ENCODE measurements around the gene PLB1. TPM values are rescaled to one million over a fixed set of nuclear protein-coding genes. Genes with fewer than 3 reads are reported as not detected.
A peak's percentile ranks its signal among the peaks of the same experiment; 100 is the strongest.

The PLB1 gene
- total and polyA plus RNA-seq, 9 of the 15 experiments (the other 6 are each of a cell fraction or from before 2014, with no cell fraction given), result 0.01 to 0.09 (median 0.07) TPM; not detected in 2

DNA sequence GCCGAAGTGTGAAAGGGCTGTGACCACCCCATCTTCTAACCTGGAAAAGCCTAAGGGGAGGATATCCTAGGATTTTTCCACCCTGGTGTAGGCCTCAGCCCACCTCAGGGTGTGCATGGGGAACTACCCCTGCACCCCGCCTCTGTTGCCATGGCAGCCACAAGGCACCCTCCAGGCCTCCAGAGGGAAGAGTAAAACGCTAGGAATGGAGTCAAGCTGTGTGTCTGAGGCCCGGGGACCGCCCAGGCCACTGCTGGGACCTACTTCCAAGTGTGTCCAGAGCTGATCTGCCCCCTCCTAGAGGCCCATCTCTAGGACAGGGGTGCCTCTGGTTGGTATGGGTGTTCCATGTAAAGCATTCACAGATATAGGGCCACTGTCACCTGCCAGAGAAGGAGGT lies 86.7 kb downstream of the PLB1 start:
- H3K79me2 ChIP-seq (ENCODE audit: control insufficient read depth, insufficient read depth, low read length), result no peaks in the 10 kb centered on the region
- CTCF ChIA-PET (ENCODE audit: low intra/inter-chr PET ratio), result no interaction called here
- H3K27ac ChIP-seq (ENCODE audit: extremely low read depth, low read depth, low read length), result no peak overlapping the region
- no peak overlapping the region for H3K4me2 ChIP-seq (ENCODE audit: insufficient read depth, low read length)
- H3K9me1 ChIP-seq (ENCODE audit: control insufficient read depth, insufficient read depth, low read length), result no peaks in the 10 kb centered on the region
- TF ChIP-seq, protein P1, sequence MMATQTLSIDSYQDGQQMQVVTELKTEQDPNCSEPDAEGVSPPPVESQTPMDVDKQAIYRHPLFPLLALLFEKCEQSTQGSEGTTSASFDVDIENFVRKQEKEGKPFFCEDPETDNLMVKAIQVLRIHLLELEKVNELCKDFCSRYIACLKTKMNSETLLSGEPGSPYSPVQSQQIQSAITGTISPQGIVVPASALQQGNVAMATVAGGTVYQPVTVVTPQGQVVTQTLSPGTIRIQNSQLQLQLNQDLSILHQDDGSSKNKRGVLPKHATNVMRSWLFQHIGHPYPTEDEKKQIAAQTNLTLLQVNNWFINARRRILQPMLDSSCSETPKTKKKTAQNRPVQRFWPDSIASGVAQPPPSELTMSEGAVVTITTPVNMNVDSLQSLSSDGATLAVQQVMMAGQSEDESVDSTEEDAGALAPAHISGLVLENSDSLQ (IDR thresholded peaks at IDR 0.05), result no peak
- TF ChIP-seq HNRNPUL1 (IDR thresholded peaks at IDR 0.05; ENCODE audit: low read length) (no peak), RFX1 (IDR thresholded peaks at IDR 0.05) (peak; percentile 73)
- WGBS (ENCODE audit: insufficient coverage, low coverage, missing lambda C conversion rate), result 71% methylated on average over 3 of the region's 5 CpGs
- H2AFZ ChIP-seq (ENCODE audit: low read depth, low read length), result no peak overlapping the region
- no peak for DNase-seq (ENCODE audit: extremely low read depth in 1 of 4, low spot score in 3 of 4)
- no peak for ATAC-seq
- no peak for FAIRE-seq
- POLR2A ChIA-PET, result interaction anchor here (1.1 kb wide), 1 partner anchor 165 kb away, joined by 3 read pairs; no protein-coding TSS in a partner anchor
- BruUV-seq (replicated peaks), result no TSS peak
- H3K27me3 ChIP-seq (ENCODE audit: control insufficient read depth in 2 of 2, insufficient read depth in 2 of 2, low read length in 2 of 2), result no peaks in the 10 kb centered on the region
- H3K36me3 ChIP-seq (ENCODE audit: control insufficient read depth, insufficient read depth, low read length), result no peaks in the 10 kb centered on the region
- in situ Hi-C loops (cut with MboI), result loop anchor here (25.0 kb wide), 1 partner anchor 180 kb away; the partner anchor contains the start of gene PPP1CB
- no peaks in the 10 kb centered on the region for H3K9me3 ChIP-seq (replicated peaks; ENCODE audit: control insufficient read depth, insufficient read depth, low read depth, low read length)
- intact Hi-C loops (cut with micrococcal nuclease), result loop anchor here (10.0 kb wide), 1 partner anchor 612 kb away; no protein-coding TSS in a partner anchor
- no peak overlapping the region for H3K4me3 ChIP-seq
- no peaks in the 10 kb centered on the region for H4K20me1 ChIP-seq (replicated peaks; ENCODE audit: control insufficient read depth, insufficient read depth, low read length)
- H3K9ac ChIP-seq (ENCODE audit: insufficient read depth in 1 of 2, low read depth in 2 of 2, low read length in 2 of 2), result no peak overlapping the region; a peak in 1 of 4 replicates
- peaks cover 19 to 23% of the 10 kb centered on the region in 2 experiments for H3K4me1 ChIP-seq (replicated peaks in 1 of 2; ENCODE audit: control insufficient read depth in 2 of 2, insufficient read depth in 2 of 2, low read length in 2 of 2)

All from K562 (cell line).